ENCODE results near the gene ZWINT. TPM values are rescaled to one million over a fixed set of nuclear protein-coding genes. Genes with fewer than 3 reads are reported as not detected.

The ZWINT gene
- total RNA-seq, 2 experiments from 2014 or later, result 65.4 to 69.5 TPM

DNA sequence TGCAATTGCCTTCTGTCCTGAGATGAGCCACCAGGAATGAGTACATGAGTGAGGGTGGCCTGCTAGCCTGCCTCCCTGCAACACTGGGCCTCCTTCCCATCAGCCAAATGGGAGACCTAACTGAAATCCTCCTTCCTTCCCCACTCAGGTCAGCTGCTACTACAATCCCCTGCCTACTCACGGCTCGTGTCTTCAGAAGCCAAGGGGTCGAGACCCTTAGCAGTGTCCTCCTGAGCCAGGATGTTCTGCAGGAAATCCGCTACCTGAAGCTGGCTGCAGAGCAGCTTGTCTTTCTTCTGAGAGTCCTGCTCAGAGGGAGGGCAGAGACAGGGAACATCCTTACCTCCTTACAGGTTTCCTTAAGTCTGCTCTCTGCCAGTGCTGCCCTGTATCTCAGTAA lies 1.2 kb downstream of the ZWINT start:
- H3K4me1 Mint-ChIP-seq (ENCODE audit: low read depth), result peaks cover 39% of the 10 kb centered on the region
- H3K36me3 Mint-ChIP-seq (ENCODE audit: low read depth), result peaks cover 39% of the 10 kb centered on the region
- no peak for DNase-seq
- peak overlapping the region; percentile 96 for H3K4me3 Mint-ChIP-seq
- H3K9me3 Mint-ChIP-seq, result no peaks in the 10 kb centered on the region
- no peak for ATAC-seq
- H3K27ac Mint-ChIP-seq, result peak overlapping the region; percentile 96
- no peaks in the 10 kb centered on the region for H3K27me3 Mint-ChIP-seq
- CTCF ChIA-PET, result interaction anchor here (2.5 kb wide), 1 partner anchor 9 kb away, joined by 10 read pairs; no protein-coding TSS in a partner anchor
- TF ChIP-seq, protein P1, sequence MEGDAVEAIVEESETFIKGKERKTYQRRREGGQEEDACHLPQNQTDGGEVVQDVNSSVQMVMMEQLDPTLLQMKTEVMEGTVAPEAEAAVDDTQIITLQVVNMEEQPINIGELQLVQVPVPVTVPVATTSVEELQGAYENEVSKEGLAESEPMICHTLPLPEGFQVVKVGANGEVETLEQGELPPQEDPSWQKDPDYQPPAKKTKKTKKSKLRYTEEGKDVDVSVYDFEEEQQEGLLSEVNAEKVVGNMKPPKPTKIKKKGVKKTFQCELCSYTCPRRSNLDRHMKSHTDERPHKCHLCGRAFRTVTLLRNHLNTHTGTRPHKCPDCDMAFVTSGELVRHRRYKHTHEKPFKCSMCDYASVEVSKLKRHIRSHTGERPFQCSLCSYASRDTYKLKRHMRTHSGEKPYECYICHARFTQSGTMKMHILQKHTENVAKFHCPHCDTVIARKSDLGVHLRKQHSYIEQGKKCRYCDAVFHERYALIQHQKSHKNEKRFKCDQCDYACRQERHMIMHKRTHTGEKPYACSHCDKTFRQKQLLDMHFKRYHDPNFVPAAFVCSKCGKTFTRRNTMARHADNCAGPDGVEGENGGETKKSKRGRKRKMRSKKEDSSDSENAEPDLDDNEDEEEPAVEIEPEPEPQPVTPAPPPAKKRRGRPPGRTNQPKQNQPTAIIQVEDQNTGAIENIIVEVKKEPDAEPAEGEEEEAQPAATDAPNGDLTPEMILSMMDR (IDR thresholded peaks at IDR 0.05), result no peak
- intact Hi-C loops (cut with micrococcal nuclease), result no loop called here
- POLR2A ChIA-PET, result no interaction called here

DNA sequence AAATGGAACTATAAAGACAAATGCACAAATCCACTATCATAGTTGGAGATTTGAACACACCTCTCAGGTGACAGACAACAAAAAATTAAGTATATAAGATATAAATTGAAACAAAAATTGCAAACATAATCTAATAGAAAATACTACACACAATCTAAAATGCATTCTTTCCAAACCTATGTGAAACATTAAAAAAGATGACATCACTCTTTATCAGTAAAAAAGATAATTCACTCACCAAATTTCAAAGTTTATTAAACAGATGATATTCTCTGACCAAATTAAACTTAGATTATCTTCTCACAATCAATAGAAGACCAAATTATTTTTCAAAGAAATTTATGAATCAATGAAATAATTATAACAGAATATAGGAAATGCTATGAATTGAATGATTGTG lies 4.0 kb downstream of the ZWINT start:
- ChIA-PET POLR2A (no interaction called here), CTCF (no interaction called here)
- DNase-seq, result no peak
- TF ChIP-seq, protein P1 (IDR thresholded peaks at IDR 0.05), result no peak
- H3K4me3 Mint-ChIP-seq, result no peak overlapping the region
- intact Hi-C loops (cut with micrococcal nuclease), result no loop called here
- H3K9me3 Mint-ChIP-seq, result no peaks in the 10 kb centered on the region
- no peak overlapping the region for H3K27ac Mint-ChIP-seq
- H3K4me1 Mint-ChIP-seq (ENCODE audit: low read depth), result peaks cover 28% of the 10 kb centered on the region
- H3K27me3 Mint-ChIP-seq, result no peaks in the 10 kb centered on the region
- peaks cover 46% of the 10 kb centered on the region for H3K36me3 Mint-ChIP-seq (ENCODE audit: low read depth)
- no peak for ATAC-seq

DNA sequence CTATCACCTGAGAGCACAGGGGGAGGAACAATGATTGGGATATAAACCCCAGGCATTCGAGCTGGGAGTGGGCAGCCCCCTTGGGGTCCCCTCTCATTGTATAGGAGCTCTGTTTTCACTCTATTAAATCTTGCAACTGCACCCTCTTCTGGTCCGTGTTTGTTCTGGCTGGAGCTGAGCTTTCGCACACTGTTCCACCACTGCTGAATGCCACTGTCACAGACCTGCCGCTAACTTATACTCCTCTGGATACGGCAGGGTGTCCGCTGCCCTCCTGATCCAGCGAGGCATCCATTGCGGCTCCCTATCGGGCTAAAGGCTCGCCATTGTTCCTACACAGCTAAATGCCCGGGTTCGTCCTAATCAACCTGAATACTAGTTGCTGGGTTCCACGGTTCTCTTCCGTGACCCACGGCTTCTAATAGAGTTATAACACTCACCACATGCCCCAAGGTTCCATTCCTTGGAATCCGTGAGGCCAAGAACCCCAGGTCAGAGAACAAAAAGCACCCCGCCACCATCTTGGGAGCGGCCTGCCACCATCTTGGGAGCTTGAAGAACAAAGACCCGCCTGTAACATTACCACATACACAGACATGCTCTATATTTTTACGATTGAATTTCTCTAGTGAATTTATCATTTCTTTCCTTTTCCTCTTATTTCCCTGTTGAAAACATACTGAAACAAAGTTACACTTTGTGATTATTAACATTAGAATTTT lies 9.0 kb downstream of the ZWINT start:
- Mint-ChIP-seq H3K27me3 (no peaks in the 10 kb centered on the region), H3K27ac (no peak overlapping the region), H3K4me1 (ENCODE audit: low read depth) (peaks cover 2% of the 10 kb centered on the region), H3K36me3 (ENCODE audit: low read depth) (peaks cover 13% of the 10 kb centered on the region), H3K9me3 (no peaks in the 10 kb centered on the region), H3K4me3 (no peak overlapping the region)
- TF ChIP-seq, protein P1 (IDR thresholded peaks at IDR 0.05), result no peak
- ATAC-seq (no peak), DNase-seq (no peak)
- POLR2A ChIA-PET, result interaction anchor here (2.1 kb wide), 1 partner anchor 9 kb away, joined by 10 read pairs; the partner anchor contains the start of gene ZWINT
- intact Hi-C loops (cut with micrococcal nuclease), result no loop called here
- CTCF ChIA-PET, result no interaction called here

DNA sequence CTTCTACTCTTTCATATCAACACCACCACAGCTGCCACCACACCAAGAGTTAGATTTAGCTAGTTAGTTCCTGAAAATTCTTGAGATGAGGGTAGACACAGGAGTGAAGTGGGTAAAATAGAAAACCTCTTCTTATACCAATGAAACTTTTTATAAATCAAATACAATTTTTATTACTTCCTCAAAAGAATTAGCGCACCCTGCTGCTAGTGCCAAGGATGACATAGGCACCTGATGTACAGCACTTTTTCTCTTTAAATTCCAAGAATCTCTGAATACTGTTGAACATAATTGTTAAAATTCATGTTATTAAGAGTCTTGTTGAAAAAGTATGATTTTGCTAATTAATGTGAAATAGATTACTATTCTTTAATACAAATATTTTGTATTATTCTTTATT lies 11.4 kb downstream of the ZWINT start:
- no peaks in the 10 kb centered on the region for H3K27me3 Mint-ChIP-seq
- ChIA-PET POLR2A (no interaction called here), CTCF (interaction anchor here (1.2 to 2.0 kb wide), 2 partner anchors 10 to 13 kb away, joined by 3 to 10 read pairs; partner anchors contain the start of gene ZWINT)
- intact Hi-C loops (cut with micrococcal nuclease), result no loop called here
- H3K9me3 Mint-ChIP-seq, result no peaks in the 10 kb centered on the region
- H3K4me3 Mint-ChIP-seq, result no peak overlapping the region
- no peak overlapping the region for H3K27ac Mint-ChIP-seq
- H3K4me1 Mint-ChIP-seq (ENCODE audit: low read depth), result no peaks in the 10 kb centered on the region
- ATAC-seq, result no peak
- TF ChIP-seq, protein P1 (IDR thresholded peaks at IDR 0.05), result no peak
- DNase-seq, result no peak
- peaks cover 9% of the 10 kb centered on the region for H3K36me3 Mint-ChIP-seq (ENCODE audit: low read depth)

DNA sequence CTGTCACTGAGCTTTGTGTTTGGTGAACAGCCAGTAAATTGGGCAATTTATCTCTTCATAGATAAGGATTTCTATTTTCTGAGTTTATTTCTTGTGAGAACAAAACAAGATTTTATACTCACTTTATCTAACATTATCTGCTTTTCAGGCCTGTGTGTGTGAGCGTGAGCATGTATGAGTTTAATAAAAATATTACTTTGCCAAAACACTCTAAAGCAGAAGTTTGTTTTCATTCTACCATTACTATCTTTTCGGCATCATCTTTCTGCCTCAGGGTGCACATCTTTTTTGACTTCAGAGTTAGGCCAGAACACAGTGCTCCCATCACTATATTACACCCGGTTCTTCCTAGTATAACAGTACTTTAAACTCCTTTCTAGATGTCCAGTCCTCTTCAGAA lies 13.0 kb downstream of the ZWINT start:
- Mint-ChIP-seq H3K27me3 (no peaks in the 10 kb centered on the region), H3K36me3 (ENCODE audit: low read depth) (peaks cover 3% of the 10 kb centered on the region), H3K4me1 (ENCODE audit: low read depth) (no peaks in the 10 kb centered on the region), H3K4me3 (no peak overlapping the region), H3K9me3 (no peaks in the 10 kb centered on the region), H3K27ac (no peak overlapping the region)
- TF ChIP-seq, protein P1 (IDR thresholded peaks at IDR 0.05), result no peak
- no peak for ATAC-seq
- DNase-seq, result no peak
- ChIA-PET POLR2A (no interaction called here), CTCF (no interaction called here)
- intact Hi-C loops (cut with micrococcal nuclease), result no loop called here

Measured in activated CD8-positive, alpha-beta T cell treated with anti-CD3 and anti-CD28 coated beads for 36 hours (primary cell).